RPMI7951 (cell line): ENCODE measurements around the gene TRAPPC12. TPM values are rescaled to one million over a fixed set of nuclear protein-coding genes. Genes with fewer than 3 reads are reported as not detected.
"Not testable (repeated sequence)": the region's sequence is repeated elsewhere in the genome, so short reads cannot be mapped to it uniquely, and the experiment has no call there.

Source experiments
- DNase-seq: peaks from one replicate; pipeline ENCODE4 v3.0.0-alpha.2; 2012; ENCODE audit warnings: low read depth
- total RNA-seq: library from RNA; depleted of rRNA; stranded (reverse); fragments of >200 nt; shearing (Covaris generic); gene quantifications from 2 replicates; pipeline ENCODE4 v1.2.3, GENCODE V29; 2014

TRAPPC12 gene
- total RNA-seq, 1 experiment from 2014 or later = 53.6 TPM

GRCh38 chr2:3432693-3433338 lies 53.3 kb downstream of the TRAPPC12 start:
- DNase-seq = no peak

GRCh38 chr2:3433339-3433699 lies 53.8 kb downstream of the TRAPPC12 start:
- no peak for DNase-seq

GRCh38 chr2:3433776-3434400 lies 54.4 kb downstream of the TRAPPC12 start:
- DNase-seq = no peak

GRCh38 chr2:3434654-3435053 lies 55.2 kb downstream of the TRAPPC12 start:
- DNase-seq = no peak

GRCh38 chr2:3435445-3435844 lies 56.0 kb downstream of the TRAPPC12 start:
- no peak for DNase-seq

GRCh38 chr2:3440477-3440876 lies 61.0 kb downstream of the TRAPPC12 start:
- DNase-seq = no peak

- DNase-seq = no peak
Observed at GRCh38 chr2:3441465-3441864, 62.0 kb downstream of the TRAPPC12 start.

GRCh38 chr2:3442185-3442584 lies 62.7 kb downstream of the TRAPPC12 start:
- no peak for DNase-seq

GRCh38 chr2:3443083-3443482 lies 63.6 kb downstream of the TRAPPC12 start:
- DNase-seq = no peak

- DNase-seq = no peak
Observed at GRCh38 chr2:3443506-3444084, 64.1 kb downstream of the TRAPPC12 start.

- no peak for DNase-seq
Observed at GRCh38 chr2:3445891-3446290, 66.4 kb downstream of the TRAPPC12 start.

GRCh38 chr2:3446381-3446780 lies 66.9 kb downstream of the TRAPPC12 start:
- no peak for DNase-seq

- DNase-seq = not testable (repeated sequence)
Observed at GRCh38 chr2:3447186-3447585, 67.7 kb downstream of the TRAPPC12 start.

GRCh38 chr2:3447789-3448317 lies 68.4 kb downstream of the TRAPPC12 start:
- no peak for DNase-seq

- not testable (repeated sequence) for DNase-seq
Observed at GRCh38 chr2:3448441-3448911, 69.0 kb downstream of the TRAPPC12 start.

GRCh38 chr2:3449086-3449485 lies 69.6 kb downstream of the TRAPPC12 start:
- no peak for DNase-seq

- no peak for DNase-seq
Observed at GRCh38 chr2:3449936-3450335, 70.4 kb downstream of the TRAPPC12 start.

GRCh38 chr2:3450385-3451010 lies 71.0 kb downstream of the TRAPPC12 start:
- DNase-seq = no peak

- DNase-seq = no peak
Observed at GRCh38 chr2:3451169-3451568, 71.7 kb downstream of the TRAPPC12 start.

- no peak for DNase-seq
Observed at GRCh38 chr2:3451926-3452671, 72.6 kb downstream of the TRAPPC12 start.

GRCh38 chr2:3453190-3453999 lies 73.9 kb downstream of the TRAPPC12 start:
- DNase-seq = no peak
